Central memory CD8-positive, alpha-beta T cell (primary cell): ENCODE data around the gene C16orf89.
"Not testable (repeated sequence)": the region's sequence is repeated elsewhere in the genome, so short reads cannot be mapped to it uniquely, and the experiment has no call there.

ENCODE experiments used
- ATAC-seq: fragments of 150-1000 bp; cut with Tn5 transposase; replicated peaks from 2 replicates; pipeline ENCODE4 v1.10.0; 2022; ENCODE audit warnings: mild to moderate bottlenecking, moderate FRiP score, moderate number of reproducible peaks; ENCODE audit not compliant: poor library complexity, severe bottlenecking; ENCODE audit errors: extremely low read depth
- DNase-seq, 2 donors: peaks; one replicate each; pipeline ENCODE4 v3.0.0; 2021; ENCODE audit warnings: low spot score in 2 of 2
- H3K27ac Mint-ChIP-seq: one replicate; pipeline ENCODE4 v1.8.0; 2022; ENCODE audit warnings: low read depth, mild to moderate bottlenecking, moderate library complexity, mixed read lengths
- H3K27me3 Mint-ChIP-seq: one replicate; pipeline ENCODE4 v1.8.0; 2022; ENCODE audit warnings: mixed read lengths
- H3K36me3 Mint-ChIP-seq: one replicate; pipeline ENCODE4 v1.8.0; 2022; ENCODE audit warnings: mild to moderate bottlenecking, moderate library complexity, mixed read lengths; ENCODE audit not compliant: insufficient read depth
- H3K4me1 Mint-ChIP-seq: one replicate; pipeline ENCODE4 v1.8.0; 2022; ENCODE audit warnings: mixed read lengths
- H3K4me3 Mint-ChIP-seq: one replicate; pipeline ENCODE4 v1.8.0; 2022; ENCODE audit warnings: mild to moderate bottlenecking, moderate library complexity, mixed read lengths
- H3K9me3 Mint-ChIP-seq: one replicate; pipeline ENCODE4 v1.8.0; 2022; ENCODE audit warnings: mixed read lengths

The C16orf89 gene

GRCh38 chr16:5065813-5066212 lies at the start of gene C16orf89:
Gene C16orf89, minus strand, starts transcription at chr16:5065956. Its CDS starts 48 bp downstream, at chr16:5065908.
- H3K27ac Mint-ChIP-seq = no peak within 1 kb of the TSS
- H3K27me3 Mint-ChIP-seq = peaks cover 18% of the 10 kb centered on the region
- DNase-seq = no peak
- no peak for ATAC-seq
- H3K4me3 Mint-ChIP-seq = no peak within 1 kb of the TSS
- no peaks in the 10 kb centered on the region for H3K36me3 Mint-ChIP-seq
- H3K4me1 Mint-ChIP-seq = peaks cover under 1% of the 10 kb centered on the region
- H3K9me3 Mint-ChIP-seq = no peaks in the 10 kb centered on the region

- not testable (repeated sequence) for H3K27ac Mint-ChIP-seq, H3K4me1 Mint-ChIP-seq, H3K4me3 Mint-ChIP-seq, H3K36me3 Mint-ChIP-seq, DNase-seq, H3K9me3 Mint-ChIP-seq, ATAC-seq
- H3K27me3 Mint-ChIP-seq = peaks cover 18% of the 10 kb centered on the region
Measured at GRCh38 chr16:5110933-5111332, 45.2 kb upstream of the C16orf89 start.

- Mint-ChIP-seq H3K4me1 (no peaks in the 10 kb centered on the region), H3K4me3 (no peak overlapping the region), H3K27me3 (peaks cover 13% of the 10 kb centered on the region), H3K36me3 (no peaks in the 10 kb centered on the region), H3K27ac (no peak overlapping the region), H3K9me3 (no peaks in the 10 kb centered on the region)
- ATAC-seq (no peak), DNase-seq (no peak)
Measured at GRCh38 chr16:5108505-5109158, 42.9 kb upstream of the C16orf89 start.

- H3K4me3 Mint-ChIP-seq, ATAC-seq, H3K27ac Mint-ChIP-seq, H3K27me3 Mint-ChIP-seq, H3K4me1 Mint-ChIP-seq, DNase-seq, H3K9me3 Mint-ChIP-seq, H3K36me3 Mint-ChIP-seq: not testable (repeated sequence)
Measured at GRCh38 chr16:5105039-5105438, 39.3 kb upstream of the C16orf89 start.

- H3K27ac Mint-ChIP-seq, H3K27me3 Mint-ChIP-seq, DNase-seq, H3K9me3 Mint-ChIP-seq, ATAC-seq, H3K4me1 Mint-ChIP-seq, H3K36me3 Mint-ChIP-seq, H3K4me3 Mint-ChIP-seq: not testable (repeated sequence)
Measured at GRCh38 chr16:5103296-5104032, 37.7 kb upstream of the C16orf89 start.

- Mint-ChIP-seq H3K36me3 (peaks cover 10% of the 10 kb centered on the region), H3K4me3 (peak overlapping the region; percentile 88), H3K4me1 (peaks cover 13% of the 10 kb centered on the region)
- not testable (repeated sequence) for H3K27ac Mint-ChIP-seq, H3K27me3 Mint-ChIP-seq, DNase-seq, H3K9me3 Mint-ChIP-seq, ATAC-seq
Measured at GRCh38 chr16:5099174-5099573, 33.4 kb upstream of the C16orf89 start.

- H3K9me3 Mint-ChIP-seq, ATAC-seq, H3K27me3 Mint-ChIP-seq: not testable (repeated sequence)
- Mint-ChIP-seq H3K4me3 (peak overlapping the region; percentile 88), H3K27ac (peak overlapping the region; percentile 84), H3K4me1 (peaks cover 13% of the 10 kb centered on the region), H3K36me3 (peaks cover 12% of the 10 kb centered on the region)
- peak; percentile 95 to 98 for DNase-seq
Measured at GRCh38 chr16:5098221-5099159, 32.7 kb upstream of the C16orf89 start.

GRCh38 chr16:5097470-5098220 lies 31.9 kb upstream of the C16orf89 start, which contains the start of gene EEF2KMT:
Gene EEF2KMT, minus strand, starts transcription at chr16:5097795. Its CDS starts 56 bp downstream, at chr16:5097739.
- not testable (repeated sequence) for DNase-seq, H3K9me3 Mint-ChIP-seq

GRCh38 chr16:5097061-5097469 lies 31.3 kb upstream of the C16orf89 start:
- H3K9me3 Mint-ChIP-seq, ATAC-seq, H3K27me3 Mint-ChIP-seq: not testable (repeated sequence)
- Mint-ChIP-seq H3K4me3 (peak overlapping the region; percentile 88), H3K36me3 (peaks cover 12% of the 10 kb centered on the region), H3K4me1 (peaks cover 18% of the 10 kb centered on the region), H3K27ac (peak overlapping the region; percentile 84)
- peak in 1 of 2 donors; percentile 21 for DNase-seq

More at GRCh38 chr16:5097470-5098220, 31.9 kb upstream of the C16orf89 start, which contains the start of gene EEF2KMT:
- peaks cover 12% of the 10 kb centered on the region for H3K36me3 Mint-ChIP-seq
- peak; percentile 89 for ATAC-seq
- not testable (repeated sequence) for H3K27me3 Mint-ChIP-seq
- H3K4me3 Mint-ChIP-seq = peak within 1 kb of the TSS; percentile 88
- H3K27ac Mint-ChIP-seq = peak within 1 kb of the TSS; percentile 84
- H3K4me1 Mint-ChIP-seq = peaks cover 13% of the 10 kb centered on the region

GRCh38 chr16:5096437-5097060 lies 30.8 kb upstream of the C16orf89 start:
- Mint-ChIP-seq H3K36me3 (peaks cover 12% of the 10 kb centered on the region), H3K4me3 (peak overlapping the region; percentile 88), H3K27ac (peak overlapping the region; percentile 84), H3K4me1 (peaks cover 20% of the 10 kb centered on the region)
- DNase-seq, H3K9me3 Mint-ChIP-seq, ATAC-seq, H3K27me3 Mint-ChIP-seq: not testable (repeated sequence)

GRCh38 chr16:5095145-5095830 lies 29.5 kb upstream of the C16orf89 start:
- H3K27ac Mint-ChIP-seq, ATAC-seq, H3K4me3 Mint-ChIP-seq, H3K27me3 Mint-ChIP-seq, DNase-seq, H3K9me3 Mint-ChIP-seq: not testable (repeated sequence)
- Mint-ChIP-seq H3K4me1 (peaks cover 20% of the 10 kb centered on the region), H3K36me3 (peaks cover 12% of the 10 kb centered on the region)
